ENCODE measurements around the gene LSP1. TPM values are rescaled to one million over a fixed set of nuclear protein-coding genes. Genes with fewer than 3 reads are reported as not detected.

Gene LSP1
- total and polyA plus RNA-seq, 2 of the 13 experiments (the other 11 are each of a cell fraction or from before 2014, with no cell fraction given), result 0.59 to 1.00 TPM

DNA sequence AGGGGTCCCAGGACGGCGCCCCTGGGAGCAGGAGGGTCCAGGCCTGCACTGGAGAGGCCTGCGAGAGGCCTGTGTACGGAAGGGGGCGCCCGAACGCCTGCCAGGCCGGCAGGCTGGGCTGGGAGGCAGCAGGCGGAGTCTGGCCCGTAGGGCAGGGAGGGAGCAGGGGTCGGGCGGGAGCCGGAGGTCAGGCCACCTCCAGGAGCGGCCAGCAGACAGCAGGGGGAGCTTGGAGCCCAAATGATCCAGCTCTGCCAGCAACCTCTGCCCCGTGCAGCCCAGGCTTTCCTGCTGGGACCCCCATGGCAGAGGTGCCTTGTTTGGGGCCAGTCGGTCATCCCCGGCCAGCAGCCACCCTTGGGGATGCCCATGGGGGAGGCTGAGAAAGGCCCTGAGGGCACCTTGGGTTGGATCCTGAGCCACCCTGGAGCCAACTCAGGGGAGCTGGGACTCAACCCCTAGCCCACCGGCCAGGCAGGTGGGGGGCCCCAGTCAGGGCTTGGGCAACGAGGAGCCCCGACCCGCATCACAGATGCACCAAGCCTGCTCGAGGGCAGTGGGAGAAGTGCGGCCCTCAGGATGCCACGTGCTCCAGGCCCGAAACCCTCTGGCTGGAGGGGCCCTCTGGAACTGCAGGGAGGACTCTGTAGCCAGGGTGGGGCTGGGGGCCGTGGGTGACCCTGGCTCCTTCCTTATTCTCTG lies 27.7 kb upstream of the LSP1 start (continued):
- TF ChIP-seq ZNF839 (CRISPR knock-in tag; IDR thresholded peaks at IDR 0.05; ENCODE audit: borderline replicate concordance) (no peak), SIX4 (CRISPR knock-in tag; IDR thresholded peaks at IDR 0.05) (no peak), KLF15 (CRISPR knock-in tag; IDR thresholded peaks at IDR 0.05; ENCODE audit: borderline replicate concordance) (no peak), ZNF660 (CRISPR knock-in tag; IDR thresholded peaks at IDR 0.05; ENCODE audit: borderline replicate concordance, low read depth) (no peak), ZNF589 (CRISPR knock-in tag; conservative IDR thresholded peaks at IDR 0.05) (no peak), ZFP90 (CRISPR knock-in tag; IDR thresholded peaks at IDR 0.05; ENCODE audit: borderline replicate concordance) (peak; percentile 80), ZSCAN29 (CRISPR knock-in tag; conservative IDR thresholded peaks at IDR 0.05) (no peak), MYPOP (CRISPR knock-in tag; IDR thresholded peaks at IDR 0.05) (no peak), TERF1 (CRISPR knock-in tag; IDR thresholded peaks at IDR 0.05) (no peak), GPBP1L1 (CRISPR knock-in tag; IDR thresholded peaks at IDR 0.05) (no peak), SPEN (CRISPR knock-in tag; IDR thresholded peaks at IDR 0.05; ENCODE audit: low read depth) (0 out of 2 replicates have a peak, but pooled peaks have one; percentile 49), ADNP (CRISPR knock-in tag; IDR thresholded peaks at IDR 0.05) (no peak; the same call in 1 of the 2 replicates), ZFAT (CRISPR knock-in tag; conservative IDR thresholded peaks at IDR 0.05) (no peak), ZBTB20 (CRISPR knock-in tag; IDR thresholded peaks at IDR 0.05; ENCODE audit: borderline replicate concordance, low read depth) (peak; percentile 40; the same call in 1 of the 2 replicates), ZNF607 (CRISPR knock-in tag; IDR thresholded peaks at IDR 0.05; ENCODE audit: borderline replicate concordance) (no peak)
- TF ChIP-seq, protein P1, sequence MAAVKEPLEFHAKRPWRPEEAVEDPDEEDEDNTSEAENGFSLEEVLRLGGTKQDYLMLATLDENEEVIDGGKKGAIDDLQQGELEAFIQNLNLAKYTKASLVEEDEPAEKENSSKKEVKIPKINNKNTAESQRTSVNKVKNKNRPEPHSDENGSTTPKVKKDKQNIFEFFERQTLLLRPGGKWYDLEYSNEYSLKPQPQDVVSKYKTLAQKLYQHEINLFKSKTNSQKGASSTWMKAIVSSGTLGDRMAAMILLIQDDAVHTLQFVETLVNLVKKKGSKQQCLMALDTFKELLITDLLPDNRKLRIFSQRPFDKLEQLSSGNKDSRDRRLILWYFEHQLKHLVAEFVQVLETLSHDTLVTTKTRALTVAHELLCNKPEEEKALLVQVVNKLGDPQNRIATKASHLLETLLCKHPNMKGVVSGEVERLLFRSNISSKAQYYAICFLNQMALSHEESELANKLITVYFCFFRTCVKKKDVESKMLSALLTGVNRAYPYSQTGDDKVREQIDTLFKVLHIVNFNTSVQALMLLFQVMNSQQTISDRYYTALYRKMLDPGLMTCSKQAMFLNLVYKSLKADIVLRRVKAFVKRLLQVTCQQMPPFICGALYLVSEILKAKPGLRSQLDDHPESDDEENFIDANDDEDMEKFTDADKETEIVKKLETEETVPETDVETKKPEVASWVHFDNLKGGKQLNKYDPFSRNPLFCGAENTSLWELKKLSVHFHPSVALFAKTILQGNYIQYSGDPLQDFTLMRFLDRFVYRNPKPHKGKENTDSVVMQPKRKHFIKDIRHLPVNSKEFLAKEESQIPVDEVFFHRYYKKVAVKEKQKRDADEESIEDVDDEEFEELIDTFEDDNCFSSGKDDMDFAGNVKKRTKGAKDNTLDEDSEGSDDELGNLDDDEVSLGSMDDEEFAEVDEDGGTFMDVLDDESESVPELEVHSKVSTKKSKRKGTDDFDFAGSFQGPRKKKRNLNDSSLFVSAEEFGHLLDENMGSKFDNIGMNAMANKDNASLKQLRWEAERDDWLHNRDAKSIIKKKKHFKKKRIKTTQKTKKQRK (IDR thresholded peaks at IDR 0.05; ENCODE audit: low read length), result no peak
- TF ChIP-seq, protein P2, sequence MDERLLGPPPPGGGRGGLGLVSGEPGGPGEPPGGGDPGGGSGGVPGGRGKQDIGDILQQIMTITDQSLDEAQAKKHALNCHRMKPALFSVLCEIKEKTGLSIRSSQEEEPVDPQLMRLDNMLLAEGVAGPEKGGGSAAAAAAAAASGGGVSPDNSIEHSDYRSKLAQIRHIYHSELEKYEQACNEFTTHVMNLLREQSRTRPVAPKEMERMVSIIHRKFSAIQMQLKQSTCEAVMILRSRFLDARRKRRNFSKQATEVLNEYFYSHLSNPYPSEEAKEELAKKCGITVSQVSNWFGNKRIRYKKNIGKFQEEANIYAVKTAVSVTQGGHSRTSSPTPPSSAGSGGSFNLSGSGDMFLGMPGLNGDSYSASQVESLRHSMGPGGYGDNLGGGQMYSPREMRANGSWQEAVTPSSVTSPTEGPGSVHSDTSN (CRISPR knock-in tag; IDR thresholded peaks at IDR 0.05), result no peak
- TF ChIP-seq, protein P3, sequence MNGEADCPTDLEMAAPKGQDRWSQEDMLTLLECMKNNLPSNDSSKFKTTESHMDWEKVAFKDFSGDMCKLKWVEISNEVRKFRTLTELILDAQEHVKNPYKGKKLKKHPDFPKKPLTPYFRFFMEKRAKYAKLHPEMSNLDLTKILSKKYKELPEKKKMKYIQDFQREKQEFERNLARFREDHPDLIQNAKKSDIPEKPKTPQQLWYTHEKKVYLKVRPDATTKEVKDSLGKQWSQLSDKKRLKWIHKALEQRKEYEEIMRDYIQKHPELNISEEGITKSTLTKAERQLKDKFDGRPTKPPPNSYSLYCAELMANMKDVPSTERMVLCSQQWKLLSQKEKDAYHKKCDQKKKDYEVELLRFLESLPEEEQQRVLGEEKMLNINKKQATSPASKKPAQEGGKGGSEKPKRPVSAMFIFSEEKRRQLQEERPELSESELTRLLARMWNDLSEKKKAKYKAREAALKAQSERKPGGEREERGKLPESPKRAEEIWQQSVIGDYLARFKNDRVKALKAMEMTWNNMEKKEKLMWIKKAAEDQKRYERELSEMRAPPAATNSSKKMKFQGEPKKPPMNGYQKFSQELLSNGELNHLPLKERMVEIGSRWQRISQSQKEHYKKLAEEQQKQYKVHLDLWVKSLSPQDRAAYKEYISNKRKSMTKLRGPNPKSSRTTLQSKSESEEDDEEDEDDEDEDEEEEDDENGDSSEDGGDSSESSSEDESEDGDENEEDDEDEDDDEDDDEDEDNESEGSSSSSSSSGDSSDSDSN (CRISPR knock-in tag; IDR thresholded peaks at IDR 0.05), result peak; percentile 78

All from HepG2 (cell line).